Thyroid gland (tissue), 4 donors: Measurements from ENCODE around the gene GPRIN3. TPM values are rescaled to one million over a fixed set of nuclear protein-coding genes. Genes with fewer than 3 reads are reported as not detected.

Source experiments
- DNase-seq, 2 donors: peaks; one replicate each; pipeline ENCODE4 v3.0.0-alpha.2; 2019
- H3K27ac ChIP-seq, 3 donors: fragments of 200-600 bp; sonication (generic); 1 replicate in 2 of 3; 2 replicates in 1 of 3; pipeline ENCODE4 v1.5.1; 2016 to 2019; ENCODE audit warnings: mild to moderate bottlenecking in 1 of 3, moderate library complexity in 1 of 3
- H3K27me3 ChIP-seq: fragments of 200-600 bp; sonication (generic); one replicate; pipeline ENCODE4 v1.5.1; 2019
- H3K36me3 ChIP-seq, 2 donors: fragments of 200-600 bp; sonication (generic); one replicate each; pipeline ENCODE4 v1.5.1; 2016 to 2019
- H3K4me1 ChIP-seq, 2 donors: fragments of 200-600 bp; sonication (generic); one replicate each; pipeline ENCODE4 v1.5.1; 2017 to 2019
- H3K4me3 ChIP-seq, 3 donors: fragments of 200-600 bp; sonication (generic); replicated peaks in 1 of 3; 1 replicate in 2 of 3; 2 replicates in 1 of 3; pipeline ENCODE4 v1.5.1; 2016; ENCODE audit warnings: mild to moderate bottlenecking in 1 of 3
- H3K9me3 ChIP-seq: fragments of 200-600 bp; sonication (generic); one replicate; pipeline ENCODE4 v1.5.1; 2017
- CTCF ChIP-seq, 6 experiments: fragments of 200-600 bp in 3 of 6; fragments of 450-650 bp in 3 of 6; sonication (generic) in 3 of 6; IDR thresholded peaks; one replicate each; pipeline ENCODE4 v1.5.1; 2016 to 2019; ENCODE audit warnings: antibody characterized with exemption in 6 of 6, mild to moderate bottlenecking in 2 of 6, inconsistent platforms in 1 of 6, moderate library complexity in 1 of 6
- POLR2A ChIP-seq, 2 donors: fragments of 450-650 bp; IDR thresholded peaks; one replicate each; pipeline ENCODE4 v1.6.1; 2017; ENCODE audit warnings: antibody characterized with exemption in 2 of 2, mild to moderate bottlenecking in 2 of 2, moderate library complexity in 1 of 2
- whole genome bisulfite sequencing, 2 donors: methylation state at CpG; one replicate each; pipeline ENCODE4 v1.1.5; 2017; 5-methylcytosine and 5-hydroxymethylcytosine counted together
- intact Hi-C: fragments of 100-400 bp; cut with DNase I; formaldehyde crosslinking; loops from one replicate; pipeline ENCODE4 v1.15.1; 2023
- total RNA-seq, 4 donors: library from RNA; depleted of rRNA; stranded (reverse); fragments of >200 nt; gene quantifications; one replicate each; pipeline ENCODE4 v1.2.3, GENCODE V29; 2016

GPRIN3 gene
- total RNA-seq, 4 donors from 2014 or later = 1.2 to 7.5 (median 4.0) TPM

GRCh38 chr4:89283226-89284009 lies 24.2 kb downstream of the GPRIN3 start:
- Histone ChIP-seq H3K9me3 (no peaks in the 10 kb centered on the region), H3K27me3 (no peaks in the 10 kb centered on the region), H3K4me3 (no peak overlapping the region), H3K36me3 (no peaks in the 10 kb centered on the region), H3K27ac (no peak overlapping the region), H3K4me1 (no peaks in the 10 kb centered on the region)
- intact Hi-C loops = no loop called here
- no peak for TF ChIP-seq CTCF (IDR thresholded peaks at IDR 0.05)
- TF ChIP-seq POLR2A (IDR thresholded peaks at IDR 0.05) = no peak
- no peak for DNase-seq
- WGBS, 2 donors = 87 to 92% methylated on average over 5 of the region's 5 CpGs

GRCh38 chr4:89279385-89279784 lies 28.2 kb downstream of the GPRIN3 start:
- Histone ChIP-seq H3K27ac (no peak overlapping the region), H3K4me1 (no peaks in the 10 kb centered on the region), H3K36me3 (no peaks in the 10 kb centered on the region), H3K27me3 (no peaks in the 10 kb centered on the region), H3K4me3 (no peak overlapping the region), H3K9me3 (no peaks in the 10 kb centered on the region)
- DNase-seq = no peak
- 94 to 95% methylated on average over 4 of the region's 4 CpGs for WGBS, 2 donors
- intact Hi-C loops = no loop called here
- TF ChIP-seq POLR2A (IDR thresholded peaks at IDR 0.05) (no peak), CTCF (IDR thresholded peaks at IDR 0.05) (no peak)

- 94 to 95% methylated on average over 5 of the region's 5 CpGs for WGBS, 2 donors
- Histone ChIP-seq H3K36me3 (no peaks in the 10 kb centered on the region), H3K27ac (no peak overlapping the region), H3K4me3 (no peak overlapping the region), H3K27me3 (no peaks in the 10 kb centered on the region), H3K4me1 (no peaks in the 10 kb centered on the region), H3K9me3 (no peaks in the 10 kb centered on the region)
- intact Hi-C loops = no loop called here
- DNase-seq = no peak
- TF ChIP-seq CTCF (IDR thresholded peaks at IDR 0.05) (no peak), POLR2A (IDR thresholded peaks at IDR 0.05) (no peak)
These were observed 30.2 kb downstream of the GPRIN3 start for GRCh38 chr4:89277412-89277811.

GRCh38 chr4:89276296-89276695 lies 31.3 kb downstream of the GPRIN3 start:
- Histone ChIP-seq H3K9me3 (no peaks in the 10 kb centered on the region), H3K36me3 (no peaks in the 10 kb centered on the region)
- intact Hi-C loops = no loop called here

More at GRCh38 chr4:89276296-89276695, 31.3 kb downstream of the GPRIN3 start:
- H3K4me1 ChIP-seq = no peaks in the 10 kb centered on the region
- TF ChIP-seq POLR2A (IDR thresholded peaks at IDR 0.05) (no peak), CTCF (IDR thresholded peaks at IDR 0.05) (no peak)
- no peak overlapping the region for H3K4me3 ChIP-seq
- H3K27me3 ChIP-seq = no peaks in the 10 kb centered on the region
- H3K27ac ChIP-seq = no peak overlapping the region
- no peak for DNase-seq
